ENCODE measurements around the gene CAMK1D.
"Not testable (repeated sequence)": the region's sequence is repeated elsewhere in the genome, so short reads cannot be mapped to it uniquely, and the experiment has no call there.

The CAMK1D gene

GRCh38 chr10:12707461-12708185, 358.3 kb downstream of the CAMK1D start:
- DNase-seq: peak; percentile 21

- no peak for DNase-seq
Measured at GRCh38 chr10:12709000-12709401, 359.7 kb downstream of the CAMK1D start.

GRCh38 chr10:12709521-12709963, 360.2 kb downstream of the CAMK1D start:
- no peak for DNase-seq

GRCh38 chr10:12710157-12710556, 360.8 kb downstream of the CAMK1D start:
- no peak for DNase-seq

- peak; percentile 35 for DNase-seq
Measured at GRCh38 chr10:12710594-12711349, 361.4 kb downstream of the CAMK1D start.

- no peak for DNase-seq
Measured at GRCh38 chr10:12711350-12711708, 362.0 kb downstream of the CAMK1D start.

GRCh38 chr10:12712293-12712983, 363.1 kb downstream of the CAMK1D start:
- no peak for DNase-seq

GRCh38 chr10:12712984-12713316, 363.6 kb downstream of the CAMK1D start:
- DNase-seq: not testable (repeated sequence)

- DNase-seq: no peak
Measured at GRCh38 chr10:12716042-12716441, 366.7 kb downstream of the CAMK1D start.

GRCh38 chr10:12717981-12718707, 368.8 kb downstream of the CAMK1D start:
- no peak for DNase-seq

- DNase-seq: no peak
Measured at GRCh38 chr10:12719365-12719764, 370.0 kb downstream of the CAMK1D start.

- DNase-seq: peak; percentile 83
Measured at GRCh38 chr10:12720217-12720981, 371.1 kb downstream of the CAMK1D start.

GRCh38 chr10:12721334-12721733, 372.0 kb downstream of the CAMK1D start:
- no peak for DNase-seq

GRCh38 chr10:12723220-12723619, 373.9 kb downstream of the CAMK1D start:
- no peak for DNase-seq

- DNase-seq: no peak
Measured at GRCh38 chr10:12724807-12725579, 375.6 kb downstream of the CAMK1D start.

GRCh38 chr10:12725580-12725888, 376.2 kb downstream of the CAMK1D start:
- not testable (repeated sequence) for DNase-seq

- no peak for DNase-seq
Measured at GRCh38 chr10:12726971-12727831, 377.9 kb downstream of the CAMK1D start.

- no peak for DNase-seq
Measured at GRCh38 chr10:12727832-12728215, 378.5 kb downstream of the CAMK1D start.

- no peak for DNase-seq
Measured at GRCh38 chr10:12728494-12728893, 379.1 kb downstream of the CAMK1D start.

GRCh38 chr10:12729885-12730284, 380.5 kb downstream of the CAMK1D start:
- DNase-seq: no peak

All from DMS79 treated with DMSO at 0.1 percent for 48 hours (cell line).